ENCODE data around the gene ARSD.

Gene ARSD

GRCh38 chrX:2859197-2859797 lies 69.8 kb downstream of the ARSD start:
- in situ Hi-C loops (cut with MboI; ENCODE audit: low sequenced_read_pairs) = no loop called here

- in situ Hi-C loops (cut with MboI; ENCODE audit: low sequenced_read_pairs) = no loop called here
Observed at GRCh38 chrX:2857566-2857965, 71.6 kb downstream of the ARSD start.

GRCh38 chrX:2855761-2856160 lies 73.4 kb downstream of the ARSD start:
- in situ Hi-C loops (cut with MboI; ENCODE audit: low sequenced_read_pairs) = no loop called here

- in situ Hi-C loops (cut with MboI; ENCODE audit: low sequenced_read_pairs) = no loop called here
Observed at GRCh38 chrX:2854918-2855317, 74.2 kb downstream of the ARSD start.
